B cell (primary cell): ENCODE data around the gene XXYLT1. TPM values are rescaled to one million over a fixed set of nuclear protein-coding genes. Genes with fewer than 3 reads are reported as not detected.

Experiments used
- ATAC-seq: fragments of 200-7000 bp; cut with Tn5 transposase; one replicate; pipeline ENCODE4 v1.10.0; 2021; ENCODE audit warnings: low read depth, mild to moderate bottlenecking, moderate number of reproducible peaks, moderate library complexity
- CTCF ChIA-PET: fragments of 350-600 bp; sonication (Branson Sonifier 250); formaldehyde crosslinking; loops from one replicate; lab custom pipeline; 2021; ENCODE audit warnings: antibody characterized with exemption, inconsistent platforms; lab: Charles Lee
- POLR2A ChIA-PET: fragments of 350-600 bp; sonication (Branson Sonifier 250); formaldehyde crosslinking; loops from one replicate; lab custom pipeline; 2021; ENCODE audit warnings: antibody characterized with exemption; lab: Charles Lee
- DNase-seq: peaks from one replicate; pipeline ENCODE4 v3.0.0; 2013
- H2AFZ ChIP-seq: 2 replicates; pipeline ENCODE4 v1.6.1; 2012; ENCODE audit warnings: mild to moderate bottlenecking, low read depth, low read length; ENCODE audit not compliant: insufficient read depth, poor library complexity, severe bottlenecking
- H3K27ac ChIP-seq, 2 donors: 1 replicate in 1 of 2; 2 replicates in 1 of 2; pipeline ENCODE4 v1.5.1; 2012 to 2013; ENCODE audit warnings: low read length in 2 of 2, mild to moderate bottlenecking in 2 of 2, moderate library complexity in 1 of 2
- H3K27me3 ChIP-seq, 4 experiments: fragments of 200-600 bp in 1 of 4; sonication (generic) in 1 of 4; replicated peaks in 1 of 4; 1 replicate in 2 of 4; 2 replicates in 2 of 4; pipeline versions ENCODE4 v1.6.1 to v1.7.0; 2013 to 2016; ENCODE audit warnings: low read length in 3 of 4, mild to moderate bottlenecking in 2 of 4, mixed read lengths in 1 of 4, moderate library complexity in 1 of 4; ENCODE audit not compliant: insufficient read depth in 4 of 4, control insufficient read depth in 3 of 4; ENCODE audit errors: control extremely low read depth in 1 of 4
- H3K36me3 ChIP-seq, 2 experiments: replicated peaks in 1 of 2; 1 replicate in 1 of 2; 2 replicates in 1 of 2; pipeline versions ENCODE4 v1.6.1 to v1.7.1; 2013; ENCODE audit warnings: low read length in 1 of 2; ENCODE audit not compliant: insufficient read depth in 2 of 2, control insufficient read depth in 1 of 2; ENCODE audit errors: control extremely low read depth in 1 of 2, extremely low read depth in 1 of 2
- H3K4me1 ChIP-seq, 2 donors: fragments of 200-600 bp in 1 of 2; sonication (generic) in 1 of 2; 1 replicate in 1 of 2; 2 replicates in 1 of 2; pipeline versions ENCODE4 v1.5.1 to v1.6.1; 2013 to 2017; ENCODE audit warnings: low read length in 2 of 2; ENCODE audit not compliant: control insufficient read depth in 2 of 2, insufficient read depth in 2 of 2
- H3K4me2 ChIP-seq: replicated peaks from 2 replicates; pipeline ENCODE3; 2012; ENCODE audit warnings: mild to moderate bottlenecking, low read depth, low read length; ENCODE audit not compliant: poor library complexity, severe bottlenecking
- H3K4me3 ChIP-seq, 5 experiments: fragments of 200-600 bp in 1 of 5; sonication (generic) in 1 of 5; 1 replicate in 3 of 5; 2 replicates in 2 of 5; pipeline versions ENCODE4 v1.5.1 to v1.7.0; 2011 to 2016; ENCODE audit warnings: low read length in 4 of 5, mild to moderate bottlenecking in 4 of 5, low read depth in 2 of 5, control low read depth in 1 of 5, moderate library complexity in 1 of 5; ENCODE audit not compliant: insufficient read depth in 1 of 5; ENCODE audit errors: control extremely low read depth in 1 of 5, extremely low read depth in 1 of 5
- H3K79me2 ChIP-seq: fragments of 200-600 bp; sonication (generic); one replicate; pipeline ENCODE4 v1.6.0; 2016; ENCODE audit warnings: low read length; ENCODE audit not compliant: control insufficient read depth, insufficient read depth
- H3K9ac ChIP-seq: fragments of 200-600 bp; sonication (generic); 2 replicates; pipeline ENCODE4 v1.6.1; 2017; ENCODE audit warnings: mild to moderate bottlenecking, low read length, moderate library complexity
- H3K9me3 ChIP-seq, 3 donors: one replicate each; pipeline versions ENCODE4 v1.6.1 to v1.7.1; 2013; ENCODE audit warnings: low read length in 2 of 3; ENCODE audit not compliant: control insufficient read depth in 2 of 3, insufficient read depth in 1 of 3; ENCODE audit errors: control extremely low read depth in 1 of 3
- H4K20me1 ChIP-seq: 2 replicates; pipeline ENCODE4 v1.6.0; 2012; ENCODE audit warnings: mild to moderate bottlenecking, low read length; ENCODE audit not compliant: insufficient read depth, control insufficient read depth, poor library complexity, severe bottlenecking
- H3K27ac Mint-ChIP-seq: one replicate; pipeline ENCODE4 v1.8.0; 2021; ENCODE audit warnings: mixed read lengths
- H3K27me3 Mint-ChIP-seq: one replicate; pipeline ENCODE4 v1.8.0; 2021; ENCODE audit warnings: mixed read lengths
- H3K4me1 Mint-ChIP-seq: one replicate; pipeline ENCODE4 v1.8.0; 2021; ENCODE audit warnings: mixed read lengths
- H3K4me3 Mint-ChIP-seq: one replicate; pipeline ENCODE4 v1.8.0; 2021; ENCODE audit warnings: mixed read lengths
- H3K9me3 Mint-ChIP-seq: one replicate; pipeline ENCODE4 v1.8.0; 2022; ENCODE audit warnings: mixed read lengths; ENCODE audit not compliant: insufficient read depth
- CTCF ChIP-seq: fragments of 200-600 bp; IDR thresholded peaks from one replicate; pipeline ENCODE4 v1.8.0; 2022; ENCODE audit warnings: antibody characterized with exemption, mild to moderate bottlenecking
- EZH2 ChIP-seq: IDR thresholded peaks from 2 replicates; pipeline ENCODE4 v1.6.1; 2012; ENCODE audit warnings: borderline replicate concordance, low read depth, mild to moderate bottlenecking, moderate library complexity, low read length; ENCODE audit not compliant: insufficient read depth, poor library complexity, severe bottlenecking
- WGBS: methylation state at CpG from one replicate; pipeline ENCODE4 v1.1.5; 2013; ENCODE audit warnings: missing lambda C conversion rate; ENCODE audit not compliant: insufficient coverage; 5-methylcytosine and 5-hydroxymethylcytosine counted together
- intact Hi-C: fragments of 100-400 bp; cut with micrococcal nuclease; formaldehyde crosslinking; loops from one replicate; pipeline ENCODE4 v1.10.0; 2022
- polyA plus RNA-seq: library from polyadenylated mRNA; depleted of rRNA; stranded (reverse); fragments of >200 nt; gene quantifications from 2 replicates; pipeline ENCODE4 v1.2.3, GENCODE V29; 2012
- total RNA-seq, 2 donors: library from RNA; stranded (reverse); fragments of 120-200 nt in 1 of 2; gene quantifications; 1 replicate in 1 of 2; 2 replicates in 1 of 2; pipeline versions ENCODE4 v1.2.3 to v1.2.4, GENCODE V29; 2013 to 2022

Gene XXYLT1
- total and polyA plus RNA-seq, 2 donors (not counting 1 experiment from before 2014, with no cell fraction given): 2.6 to 11.2 TPM

DNA sequence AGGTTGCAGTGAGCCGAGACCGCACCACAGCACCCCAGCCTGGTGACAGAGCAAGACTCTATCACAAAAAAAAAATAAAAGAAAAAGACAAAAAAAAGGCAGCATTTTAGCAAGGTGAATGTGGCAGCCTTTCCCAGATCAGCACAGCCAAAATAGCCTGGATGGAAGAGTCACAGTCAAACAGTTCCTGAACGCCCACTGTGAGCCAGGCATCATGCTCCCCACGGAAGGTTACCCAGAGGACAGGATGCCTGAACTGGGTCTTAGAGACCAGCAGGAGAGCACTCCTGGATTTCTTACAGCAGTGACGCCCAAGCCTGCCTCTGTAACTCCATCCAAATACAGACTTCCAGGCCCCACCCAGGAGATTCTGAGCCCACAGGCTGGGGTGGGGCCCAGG lies 4.5 kb downstream of the XXYLT1 start:
- Histone ChIP-seq H3K36me3 (no peaks in the 10 kb centered on the region), H3K27ac (no peak overlapping the region), H3K9me3 (no peaks in the 10 kb centered on the region), H3K4me3 (no peak overlapping the region), H2AFZ (no peak overlapping the region), H3K27me3 (no peaks in the 10 kb centered on the region), H3K4me1 (peaks cover 11 to 12% of the 10 kb centered on the region in 2 donors), H3K9ac (no peak overlapping the region), H4K20me1 (no peaks in the 10 kb centered on the region), H3K4me2 (no peak overlapping the region), H3K79me2 (peaks cover 9% of the 10 kb centered on the region)
- no peak for TF ChIP-seq CTCF
- TF ChIP-seq EZH2: no peak
- CTCF ChIA-PET: interaction anchor here (0.6 to 1.0 kb wide), 2 partner anchors 281 to 584 kb away, joined by 4 read pairs; no protein-coding TSS in a partner anchor
- POLR2A ChIA-PET: interaction anchor here (0.6 to 0.8 kb wide), 2 partner anchors 118 to 579 kb away, joined by 3 read pairs; no protein-coding TSS in a partner anchor
- H3K4me1 Mint-ChIP-seq: peaks cover 13% of the 10 kb centered on the region
- WGBS: 93% methylated on average over 3 of the region's 5 CpGs
- H3K27me3 Mint-ChIP-seq: no peaks in the 10 kb centered on the region
- intact Hi-C loops: no loop called here
- H3K9me3 Mint-ChIP-seq: no peaks in the 10 kb centered on the region
- H3K4me3 Mint-ChIP-seq: no peak overlapping the region
- ATAC-seq: no peak
- no peak overlapping the region for H3K27ac Mint-ChIP-seq
- no peak for DNase-seq

DNA sequence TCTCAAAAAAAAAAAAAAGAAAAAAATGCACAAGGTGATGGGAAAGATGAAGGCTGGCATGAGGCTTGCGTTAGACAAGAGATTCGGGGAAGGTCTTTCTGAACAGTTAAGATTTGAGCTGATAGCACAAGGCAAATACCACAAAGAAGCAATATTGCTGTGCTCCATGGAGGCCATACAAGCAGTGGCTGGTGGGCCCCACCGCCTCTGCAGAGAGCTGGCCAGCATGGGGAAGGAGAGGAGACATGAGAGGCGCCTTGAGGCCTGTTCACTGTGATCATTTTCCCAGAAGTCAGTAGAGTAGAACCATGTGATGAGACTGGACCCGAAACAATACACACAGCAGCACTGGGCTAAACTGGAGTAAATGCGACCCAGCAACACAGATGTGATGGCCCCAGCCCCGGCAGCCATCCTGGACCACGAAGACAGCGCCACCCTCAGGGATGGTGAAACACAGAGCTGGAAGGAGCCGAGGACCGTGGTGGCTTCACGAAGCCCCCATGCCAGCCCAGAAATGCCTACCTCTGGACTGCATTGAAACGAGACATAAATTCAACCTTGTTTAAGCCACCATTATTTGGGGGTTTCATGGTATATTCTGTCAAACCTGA lies 5.5 kb downstream of the XXYLT1 start:
- CTCF ChIA-PET: interaction anchor here (0.7 to 1.9 kb wide), 4 partner anchors 257 to 925 kb away, joined by 3 to 6 read pairs (median 4); partner anchors contain the start of gene LSG1
- DNase-seq: no peak
- Mint-ChIP-seq H3K9me3 (no peaks in the 10 kb centered on the region), H3K27me3 (no peaks in the 10 kb centered on the region), H3K27ac (no peak overlapping the region), H3K4me3 (no peak overlapping the region), H3K4me1 (peaks cover 18% of the 10 kb centered on the region)
- POLR2A ChIA-PET: no interaction called here
- Histone ChIP-seq H4K20me1 (no peaks in the 10 kb centered on the region), H3K9me3 (no peaks in the 10 kb centered on the region), H3K36me3 (no peaks in the 10 kb centered on the region), H3K79me2 (peaks cover 9% of the 10 kb centered on the region), H2AFZ (no peak overlapping the region), H3K9ac (no peak overlapping the region), H3K27me3 (no peaks in the 10 kb centered on the region), H3K4me2 (no peak overlapping the region), H3K4me3 (no peak overlapping the region), H3K27ac (no peak overlapping the region), H3K4me1 (peaks cover 19 to 22% of the 10 kb centered on the region in 2 donors)
- ATAC-seq: no peak
- no peak for TF ChIP-seq CTCF
- no peak for TF ChIP-seq EZH2
- intact Hi-C loops: no loop called here
- WGBS: 95% methylated on average over 13 of the region's 13 CpGs
